ENCODE data around the gene ENPP3. TPM values are rescaled to one million over a fixed set of nuclear protein-coding genes. Genes with fewer than 3 reads are reported as not detected.

The ENPP3 gene
- total and polyA plus RNA-seq, 12 donors, result 0.07 to 0.33 (median 0.15) TPM; not detected in 3

- Histone ChIP-seq H3K27me3 (peaks cover 0 to 6% (median 0%) of the 10 kb centered on the region in 7 donors), H3K4me3 (no peak overlapping the region), H3K4me1 (no peaks in the 10 kb centered on the region), H3K9me3 (no peaks in the 10 kb centered on the region), H3K27ac (no peak overlapping the region), H3K36me3 (no peaks in the 10 kb centered on the region)
- intact Hi-C loops (cut with DNase I), result no loop called here
- TF ChIP-seq, protein P1, sequence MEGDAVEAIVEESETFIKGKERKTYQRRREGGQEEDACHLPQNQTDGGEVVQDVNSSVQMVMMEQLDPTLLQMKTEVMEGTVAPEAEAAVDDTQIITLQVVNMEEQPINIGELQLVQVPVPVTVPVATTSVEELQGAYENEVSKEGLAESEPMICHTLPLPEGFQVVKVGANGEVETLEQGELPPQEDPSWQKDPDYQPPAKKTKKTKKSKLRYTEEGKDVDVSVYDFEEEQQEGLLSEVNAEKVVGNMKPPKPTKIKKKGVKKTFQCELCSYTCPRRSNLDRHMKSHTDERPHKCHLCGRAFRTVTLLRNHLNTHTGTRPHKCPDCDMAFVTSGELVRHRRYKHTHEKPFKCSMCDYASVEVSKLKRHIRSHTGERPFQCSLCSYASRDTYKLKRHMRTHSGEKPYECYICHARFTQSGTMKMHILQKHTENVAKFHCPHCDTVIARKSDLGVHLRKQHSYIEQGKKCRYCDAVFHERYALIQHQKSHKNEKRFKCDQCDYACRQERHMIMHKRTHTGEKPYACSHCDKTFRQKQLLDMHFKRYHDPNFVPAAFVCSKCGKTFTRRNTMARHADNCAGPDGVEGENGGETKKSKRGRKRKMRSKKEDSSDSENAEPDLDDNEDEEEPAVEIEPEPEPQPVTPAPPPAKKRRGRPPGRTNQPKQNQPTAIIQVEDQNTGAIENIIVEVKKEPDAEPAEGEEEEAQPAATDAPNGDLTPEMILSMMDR (IDR thresholded peaks at IDR 0.05), result no peak
- no peak for ATAC-seq
- WGBS, 2 donors, result 84 to 88% methylated on average over 3 of the region's 3 CpGs
- no peak for DNase-seq
Observed at GRCh38 chr6:131655387-131655786, 18.3 kb downstream of the ENPP3 start.

DNA sequence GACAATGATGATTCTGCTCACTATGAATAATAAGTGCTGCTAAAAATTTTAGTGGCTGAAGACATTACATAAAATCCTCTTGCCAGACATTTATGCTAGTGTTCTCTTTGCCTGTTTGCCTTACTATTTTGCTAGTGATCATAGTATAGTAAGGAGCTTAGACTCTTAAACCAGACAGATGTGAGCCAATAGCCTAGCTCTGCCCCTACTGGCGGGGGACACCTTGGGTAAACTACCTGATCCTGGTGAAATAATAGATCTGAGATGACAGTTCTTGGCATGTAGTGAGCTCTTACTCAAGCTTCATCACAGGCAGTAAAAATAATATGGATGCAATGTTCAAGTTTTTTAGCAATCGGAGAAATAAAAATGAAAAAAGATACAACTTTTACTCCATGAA is 18.8 kb downstream of the ENPP3 start:
- ATAC-seq (no peak), DNase-seq (no peak)
- intact Hi-C loops (cut with DNase I), result no loop called here
- Histone ChIP-seq H3K27me3 (peaks cover 0 to 6% (median 0%) of the 10 kb centered on the region in 7 donors), H3K27ac (no peak overlapping the region), H3K4me1 (no peaks in the 10 kb centered on the region), H3K9me3 (no peaks in the 10 kb centered on the region), H3K36me3 (no peaks in the 10 kb centered on the region), H3K4me3 (no peak overlapping the region)
- 94 to 95% methylated on average over 2 of the region's 2 CpGs for WGBS, 2 donors
- TF ChIP-seq, protein P1 (IDR thresholded peaks at IDR 0.05), result no peak

DNA sequence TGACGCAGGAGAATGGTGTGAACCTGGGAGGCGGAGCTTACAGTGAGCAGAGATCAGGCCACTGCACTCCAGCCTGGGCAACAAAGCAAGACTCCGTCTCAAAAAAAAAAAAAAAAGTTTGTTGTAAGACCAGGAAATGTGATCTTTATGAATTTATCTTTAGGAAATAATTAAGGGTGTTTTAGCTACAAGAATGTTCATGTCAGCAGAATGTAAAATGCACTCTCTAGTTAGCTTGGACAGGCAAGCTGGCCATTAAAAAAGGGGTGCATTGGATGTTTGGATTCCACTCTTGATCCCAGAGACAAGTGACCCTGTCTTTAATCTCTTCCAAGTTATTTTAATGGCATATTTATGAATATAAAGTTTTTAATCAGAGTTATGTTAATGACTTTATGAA is 19.6 kb downstream of the ENPP3 start:
- TF ChIP-seq, protein P1 (IDR thresholded peaks at IDR 0.05), result no peak
- H3K4me1 ChIP-seq, result no peaks in the 10 kb centered on the region
- H3K27ac ChIP-seq, result no peak overlapping the region
- 84 to 90% methylated on average over 3 of the region's 3 CpGs for WGBS, 2 donors
- H3K4me3 ChIP-seq, result no peak overlapping the region
- DNase-seq (no peak), ATAC-seq (no peak)
- H3K9me3 ChIP-seq, result no peaks in the 10 kb centered on the region
- intact Hi-C loops (cut with DNase I), result no loop called here
- no peaks in the 10 kb centered on the region for H3K36me3 ChIP-seq
- peaks cover 0 to 6% (median 0%) of the 10 kb centered on the region in 7 donors for H3K27me3 ChIP-seq

DNA sequence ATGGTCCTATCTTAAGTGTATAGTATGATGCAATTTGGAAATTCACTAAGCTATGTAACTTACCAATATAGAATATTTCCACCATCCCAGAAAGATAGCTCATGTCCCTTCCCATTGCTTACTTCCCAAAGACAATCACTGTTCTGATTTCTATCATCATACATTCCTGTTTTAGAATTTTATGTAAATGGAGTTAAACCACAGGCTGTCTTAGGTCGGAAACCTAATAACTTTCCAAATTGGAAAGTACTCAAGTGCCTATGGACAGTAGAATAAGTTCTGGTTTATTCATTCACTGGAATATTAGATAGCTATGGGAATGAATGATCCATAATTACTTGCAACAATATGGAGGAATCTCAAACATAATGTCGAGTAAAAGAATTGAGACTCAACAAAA is 20.1 kb downstream of the ENPP3 start:
- Histone ChIP-seq H3K9me3 (no peaks in the 10 kb centered on the region), H3K4me3 (no peak overlapping the region), H3K36me3 (no peaks in the 10 kb centered on the region), H3K27me3 (peaks cover 0 to 6% (median 0%) of the 10 kb centered on the region in 7 donors), H3K27ac (no peak overlapping the region), H3K4me1 (no peaks in the 10 kb centered on the region)
- intact Hi-C loops (cut with DNase I), result no loop called here
- no peak for DNase-seq
- no peak for ATAC-seq
- TF ChIP-seq, protein P1 (IDR thresholded peaks at IDR 0.05), result no peak
- whole genome bisulfite sequencing, 2 donors, result 85 to 89% methylated on average over 2 of the region's 2 CpGs
